DMS79 treated with DMSO at 0.1 percent for 48 hours (cell line): Measurements from ENCODE around the gene DUOX1.

Source experiments
- DNase-seq: peaks from one replicate; lab custom pipeline; 2025; lab: John Stamatoyannopoulos, UW

Gene DUOX1

GRCh38 chr15:45187894-45188830 is 58.4 kb downstream of the DUOX1 start, which contains the start of gene SHF:
SHF (minus strand) TSS chr15:45187966; CDS start chr15:45187951, 15 bp downstream.
- DNase-seq, result peak; percentile 39

- DNase-seq, result no peak
Observed at GRCh38 chr15:45197512-45197911, 67.7 kb downstream of the DUOX1 start.

- peak; percentile 78 for DNase-seq
Observed at GRCh38 chr15:45198337-45199135, 68.7 kb downstream of the DUOX1 start.

GRCh38 chr15:45199136-45199810 is 69.5 kb downstream of the DUOX1 start:
- peak; percentile 56 for DNase-seq

GRCh38 chr15:45200001-45200798 is 70.4 kb downstream of the DUOX1 start:
- peak; percentile 76 for DNase-seq

GRCh38 chr15:45200799-45201556 is 71.2 kb downstream of the DUOX1 start:
- DNase-seq, result peak; percentile 54

GRCh38 chr15:45201557-45201859 is 71.7 kb downstream of the DUOX1 start:
- no peak for DNase-seq

GRCh38 chr15:45201869-45202268 is 72.1 kb downstream of the DUOX1 start:
- DNase-seq, result no peak

GRCh38 chr15:45203182-45203581 is 73.4 kb downstream of the DUOX1 start:
- no peak for DNase-seq

GRCh38 chr15:45205192-45205591 is 75.4 kb downstream of the DUOX1 start:
- peak; percentile 46 for DNase-seq

- no peak for DNase-seq
Observed at GRCh38 chr15:45212493-45212892, 82.7 kb downstream of the DUOX1 start.
